Esophagus muscularis mucosa (tissue), 3 donors: Measurements from ENCODE around the gene ALG14.

Experiments used
- POLR2A ChIP-seq: fragments of 450-650 bp; IDR thresholded peaks from one replicate; pipeline ENCODE4 v1.6.1; 2017; ENCODE audit warnings: antibody characterized with exemption, moderate library complexity, mild to moderate bottlenecking, low read depth
- POLR2AphosphoS5 ChIP-seq, 2 donors: sonication (generic); formaldehyde crosslinking; IDR thresholded peaks; one replicate each; pipeline ENCODE4 v1.6.1; 2017; ENCODE audit warnings: antibody characterized with exemption in 2 of 2
- TF ChIP-seq, protein P1 (sequence below), 3 experiments: fragments of 200-600 bp in 2 of 3; fragments of 450-650 bp in 1 of 3; sonication (generic) in 2 of 3; IDR thresholded peaks; one replicate each; pipeline ENCODE4 v1.5.1; 2017 to 2019; ENCODE audit warnings: antibody characterized with exemption in 3 of 3, mild to moderate bottlenecking in 2 of 3, moderate library complexity in 1 of 3

DNA sequence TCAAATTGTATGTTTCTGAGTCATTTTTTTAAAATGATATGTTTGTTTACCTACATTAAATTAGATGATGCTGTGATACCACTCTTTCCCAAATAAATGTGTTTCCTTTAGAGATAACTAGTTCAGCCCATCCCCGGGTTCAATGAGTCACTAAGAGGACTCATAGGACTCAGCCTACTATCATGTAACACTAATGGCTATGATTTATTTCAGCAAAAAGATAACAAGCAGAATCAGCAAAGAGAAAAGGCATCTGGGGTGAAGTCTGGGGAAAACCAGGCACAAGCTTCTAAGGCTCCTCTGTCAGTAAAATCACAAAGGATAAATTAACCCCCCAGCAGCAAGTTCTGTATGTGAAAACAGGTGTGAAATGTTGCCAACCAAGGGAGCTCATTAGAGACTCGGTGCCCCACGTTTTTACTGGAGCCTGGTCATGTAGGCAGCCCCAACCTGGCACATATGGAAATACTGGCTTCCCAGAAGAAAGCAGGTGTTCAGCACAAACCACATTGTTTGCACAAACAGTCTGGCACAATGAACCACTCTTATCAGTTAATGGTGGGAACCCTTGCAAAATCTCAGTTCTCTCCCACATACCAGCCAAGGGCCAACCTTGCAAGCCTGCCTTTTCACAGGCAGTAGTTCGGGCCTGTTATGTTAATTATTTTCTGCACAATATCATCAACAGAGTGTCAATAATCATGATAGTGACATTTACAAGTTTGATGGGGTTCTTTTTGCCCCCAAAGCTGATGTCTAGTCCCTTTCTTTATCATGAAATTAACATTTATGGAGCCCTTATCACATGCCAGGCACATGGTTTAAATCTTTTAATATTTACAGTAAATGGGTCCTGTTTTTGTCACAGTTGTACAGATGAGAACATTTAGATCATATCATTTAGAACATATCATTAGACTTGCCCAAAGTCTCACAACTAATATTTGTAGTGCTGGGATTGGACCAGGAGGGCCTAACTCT, 122.8 kb downstream of the ALG14 start:
- TF ChIP-seq, protein P1, sequence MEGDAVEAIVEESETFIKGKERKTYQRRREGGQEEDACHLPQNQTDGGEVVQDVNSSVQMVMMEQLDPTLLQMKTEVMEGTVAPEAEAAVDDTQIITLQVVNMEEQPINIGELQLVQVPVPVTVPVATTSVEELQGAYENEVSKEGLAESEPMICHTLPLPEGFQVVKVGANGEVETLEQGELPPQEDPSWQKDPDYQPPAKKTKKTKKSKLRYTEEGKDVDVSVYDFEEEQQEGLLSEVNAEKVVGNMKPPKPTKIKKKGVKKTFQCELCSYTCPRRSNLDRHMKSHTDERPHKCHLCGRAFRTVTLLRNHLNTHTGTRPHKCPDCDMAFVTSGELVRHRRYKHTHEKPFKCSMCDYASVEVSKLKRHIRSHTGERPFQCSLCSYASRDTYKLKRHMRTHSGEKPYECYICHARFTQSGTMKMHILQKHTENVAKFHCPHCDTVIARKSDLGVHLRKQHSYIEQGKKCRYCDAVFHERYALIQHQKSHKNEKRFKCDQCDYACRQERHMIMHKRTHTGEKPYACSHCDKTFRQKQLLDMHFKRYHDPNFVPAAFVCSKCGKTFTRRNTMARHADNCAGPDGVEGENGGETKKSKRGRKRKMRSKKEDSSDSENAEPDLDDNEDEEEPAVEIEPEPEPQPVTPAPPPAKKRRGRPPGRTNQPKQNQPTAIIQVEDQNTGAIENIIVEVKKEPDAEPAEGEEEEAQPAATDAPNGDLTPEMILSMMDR (IDR thresholded peaks at IDR 0.05), result no peak
- no peak for TF ChIP-seq POLR2AphosphoS5 (IDR thresholded peaks at IDR 0.05)
- no peak for TF ChIP-seq POLR2A
